ENCODE data around the gene IL18.
"Not testable (repeated sequence)": the region's sequence is repeated elsewhere in the genome, so short reads cannot be mapped to it uniquely, and the experiment has no call there.

The IL18 gene

DNA sequence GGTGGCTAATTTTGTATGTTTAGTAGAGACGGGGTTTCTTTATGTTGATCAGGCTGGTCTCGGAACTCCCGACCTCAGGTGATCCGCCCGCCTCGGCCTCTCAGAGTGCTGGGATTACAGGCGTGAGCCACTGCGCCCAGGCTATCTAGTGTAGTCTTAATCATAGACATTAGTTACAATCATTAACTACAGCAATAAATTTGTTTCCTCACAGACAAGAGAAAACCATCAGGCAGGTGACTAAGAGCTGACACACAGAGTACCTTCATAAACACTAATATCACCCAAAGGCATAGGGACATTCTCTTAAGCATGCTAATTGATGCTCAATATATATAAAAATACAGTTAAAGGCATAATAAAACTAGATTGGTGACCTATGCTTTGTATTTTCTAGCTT, 57.8 kb downstream of the IL18 start:
- H3K4me1 ChIP-seq (ENCODE audit: control insufficient read depth, insufficient read depth, low read length), result no peaks in the 10 kb centered on the region
- H3K9me3 ChIP-seq (ENCODE audit: control insufficient read depth, insufficient read depth, low read length), result no peaks in the 10 kb centered on the region
- no peaks in the 10 kb centered on the region for H3K27me3 ChIP-seq (ENCODE audit: control insufficient read depth, insufficient read depth, low read length)
- H3K4me3 ChIP-seq (ENCODE audit: low read depth, low read length), result no peak overlapping the region
- no peak overlapping the region for H3K9ac ChIP-seq (ENCODE audit: low read depth, low read length)
- H3K36me3 ChIP-seq (ENCODE audit: control insufficient read depth, insufficient read depth, low read length), result no peaks in the 10 kb centered on the region

- Histone ChIP-seq H3K36me3 (ENCODE audit: control insufficient read depth, insufficient read depth, low read length) (no peaks in the 10 kb centered on the region), H3K4me3 (ENCODE audit: low read depth, low read length) (no peak overlapping the region), H3K27me3 (ENCODE audit: control insufficient read depth, insufficient read depth, low read length) (no peaks in the 10 kb centered on the region), H3K9ac (ENCODE audit: low read depth, low read length) (no peak overlapping the region), H3K4me1 (ENCODE audit: control insufficient read depth, insufficient read depth, low read length) (no peaks in the 10 kb centered on the region), H3K9me3 (ENCODE audit: control insufficient read depth, insufficient read depth, low read length) (no peaks in the 10 kb centered on the region)
Observed at GRCh38 chr11:112103446-112103845, 60.4 kb downstream of the IL18 start.

- Histone ChIP-seq H3K4me1 (ENCODE audit: control insufficient read depth, insufficient read depth, low read length) (no peaks in the 10 kb centered on the region), H3K9me3 (ENCODE audit: control insufficient read depth, insufficient read depth, low read length) (no peaks in the 10 kb centered on the region), H3K4me3 (ENCODE audit: low read depth, low read length) (no peak overlapping the region), H3K27me3 (ENCODE audit: control insufficient read depth, insufficient read depth, low read length) (no peaks in the 10 kb centered on the region), H3K9ac (ENCODE audit: low read depth, low read length) (no peak overlapping the region), H3K36me3 (ENCODE audit: control insufficient read depth, insufficient read depth, low read length) (no peaks in the 10 kb centered on the region)
Observed at GRCh38 chr11:112100462-112100861, 63.4 kb downstream of the IL18 start.

- Histone ChIP-seq H3K4me1 (ENCODE audit: control insufficient read depth, insufficient read depth, low read length) (no peaks in the 10 kb centered on the region), H3K9me3 (ENCODE audit: control insufficient read depth, insufficient read depth, low read length) (no peaks in the 10 kb centered on the region), H3K4me3 (ENCODE audit: low read depth, low read length) (no peak overlapping the region), H3K9ac (ENCODE audit: low read depth, low read length) (no peak overlapping the region), H3K36me3 (ENCODE audit: control insufficient read depth, insufficient read depth, low read length) (no peaks in the 10 kb centered on the region), H3K27me3 (ENCODE audit: control insufficient read depth, insufficient read depth, low read length) (no peaks in the 10 kb centered on the region)
Observed at GRCh38 chr11:112097734-112098528, 66.0 kb downstream of the IL18 start.

DNA sequence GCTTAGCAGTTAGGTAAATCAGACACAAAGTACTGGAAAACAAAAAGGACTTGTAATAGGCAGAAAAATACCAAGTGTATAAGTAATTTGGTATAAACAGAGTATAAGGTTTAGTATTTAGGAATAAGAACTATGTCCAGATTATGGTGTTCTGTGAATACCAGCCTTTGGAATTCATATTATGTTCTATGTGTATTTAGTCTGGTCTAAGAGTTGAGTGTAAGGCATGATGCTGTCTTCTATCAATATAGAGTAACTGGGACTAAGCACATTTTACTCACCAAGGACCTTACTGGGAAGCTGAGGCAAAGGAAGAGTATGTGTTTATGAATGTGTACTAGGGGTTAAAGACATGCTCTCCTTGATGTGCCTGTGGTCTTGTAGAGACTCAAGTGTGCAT, 67.7 kb downstream of the IL18 start:
- Histone ChIP-seq H3K4me3 (ENCODE audit: low read depth, low read length) (no peak overlapping the region), H3K9ac (ENCODE audit: low read depth, low read length) (no peak overlapping the region), H3K4me1 (ENCODE audit: control insufficient read depth, insufficient read depth, low read length) (no peaks in the 10 kb centered on the region), H3K36me3 (ENCODE audit: control insufficient read depth, insufficient read depth, low read length) (no peaks in the 10 kb centered on the region), H3K27me3 (ENCODE audit: control insufficient read depth, insufficient read depth, low read length) (no peaks in the 10 kb centered on the region), H3K9me3 (ENCODE audit: control insufficient read depth, insufficient read depth, low read length) (no peaks in the 10 kb centered on the region)

DNA sequence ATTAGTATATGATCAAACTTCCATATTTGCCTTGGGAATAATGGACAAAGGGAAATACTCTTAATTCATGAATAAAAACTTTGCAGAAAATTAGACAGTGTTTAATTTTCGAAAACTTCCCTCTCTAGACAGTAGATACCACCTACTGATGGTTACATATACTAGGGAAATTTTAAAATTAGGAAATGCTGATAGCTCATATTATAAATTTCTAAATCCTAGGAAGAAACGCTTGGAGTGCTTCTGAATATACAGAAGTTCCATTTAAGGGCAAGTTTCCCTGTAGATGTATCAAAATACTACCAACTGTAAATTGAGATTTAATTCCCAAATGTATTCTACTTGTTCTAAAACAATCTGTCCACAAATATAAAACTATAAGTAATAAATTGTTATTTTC, 68.6 kb downstream of the IL18 start:
- H3K9ac ChIP-seq (ENCODE audit: low read depth, low read length); H3K27me3 ChIP-seq (ENCODE audit: control insufficient read depth, insufficient read depth, low read length): not testable (repeated sequence)

More for the DNA sequence above, 68.6 kb downstream of the IL18 start:
- H3K4me3 ChIP-seq (ENCODE audit: low read depth, low read length); H3K4me1 ChIP-seq (ENCODE audit: control insufficient read depth, insufficient read depth, low read length); H3K36me3 ChIP-seq (ENCODE audit: control insufficient read depth, insufficient read depth, low read length); H3K9me3 ChIP-seq (ENCODE audit: control insufficient read depth, insufficient read depth, low read length): not testable (repeated sequence)
